SK-N-SH (cell line): Measurements from ENCODE around the gene ZDHHC7. TPM values are rescaled to one million over a fixed set of nuclear protein-coding genes. Genes with fewer than 3 reads are reported as not detected.

Experiments used
- CTCF ChIA-PET: fragments of 300-600, 350-600 bp; formaldehyde crosslinking; extraction: SDS; loops from one replicate; lab custom pipeline; 2021; lab: Yijun Ruan, JAX
- POLR2A ChIA-PET: fragments of 350-600 bp; sonication (Branson Sonifier 250); formaldehyde crosslinking; extraction: SDS; loops from one replicate; lab custom pipeline; 2020; ENCODE audit warnings: antibody characterized with exemption, inconsistent platforms; lab: Yijun Ruan, JAX
- DNase-seq: peaks from one replicate; pipeline ENCODE4 v3.0.0; 2012
- H2AFZ ChIP-seq: fragments of 200-600 bp; sonication (generic); 2 replicates; pipeline ENCODE4 v1.8.1; 2016; ENCODE audit warnings: antibody characterized with exemption, mild to moderate bottlenecking, low read depth
- H3F3A ChIP-seq: fragments of 200-600 bp; sonication (generic); replicated peaks from 2 replicates; pipeline ENCODE3; 2016; ENCODE audit warnings: antibody characterized with exemption, mild to moderate bottlenecking; ENCODE audit not compliant: insufficient read depth
- H3K27ac ChIP-seq, 2 experiments: fragments of 200-500 bp in 1 of 2; fragments of 200-600 bp in 1 of 2; sonication (Bioruptor generic) in 1 of 2; sonication (generic), shearing (Covaris generic) in 1 of 2; 2 replicates each; pipeline versions ENCODE4 v1.5.1 to v1.6.1; 2014 to 2016; ENCODE audit warnings: low read depth in 2 of 2, inconsistent platforms in 1 of 2, low read length in 1 of 2, mild to moderate bottlenecking in 1 of 2, mixed read lengths in 1 of 2
- H3K27me3 ChIP-seq: fragments of 200-600 bp; sonication (generic), shearing (Covaris generic); 2 replicates; pipeline ENCODE4 v1.6.1; 2016; ENCODE audit warnings: mixed run types; ENCODE audit not compliant: insufficient read depth
- H3K36me3 ChIP-seq, 2 experiments: fragments of 200-500 bp in 1 of 2; fragments of 200-600 bp in 1 of 2; sonication (Bioruptor generic) in 1 of 2; sonication (generic) in 1 of 2; replicated peaks in 1 of 2; 2 replicates each; pipeline versions ENCODE3 to v1.5.1; 2014 to 2016; ENCODE audit warnings: low read length in 1 of 2, mild to moderate bottlenecking in 1 of 2; ENCODE audit not compliant: insufficient read depth in 2 of 2, control insufficient read depth in 1 of 2
- H3K4me1 ChIP-seq, 2 experiments: fragments of 200-500 bp in 1 of 2; fragments of 200-600 bp in 1 of 2; sonication (Bioruptor generic) in 1 of 2; sonication (generic), shearing (Covaris generic) in 1 of 2; 2 replicates each; pipeline versions ENCODE4 v1.5.1 to v1.6.1; 2014 to 2016; ENCODE audit warnings: low read depth in 1 of 2, low read length in 1 of 2, mixed run types in 1 of 2; ENCODE audit not compliant: insufficient read depth in 2 of 2, control insufficient read depth in 1 of 2
- H3K4me2 ChIP-seq: fragments of 200-600 bp; sonication (generic), shearing (Covaris generic); 2 replicates; pipeline ENCODE4 v1.6.1; 2017; ENCODE audit warnings: mixed run types
- H3K4me3 ChIP-seq, 2 experiments: fragments of 200-500 bp in 1 of 2; fragments of 200-600 bp in 1 of 2; sonication (Bioruptor generic) in 1 of 2; sonication (generic), shearing (Covaris generic) in 1 of 2; 2 replicates each; pipeline versions ENCODE4 v1.5.1 to v1.8.1; 2014 to 2016; ENCODE audit warnings: low read depth in 2 of 2, inconsistent platforms in 1 of 2, low read length in 1 of 2, mild to moderate bottlenecking in 1 of 2, mixed read lengths in 1 of 2, moderate library complexity in 1 of 2
- H3K79me2 ChIP-seq: fragments of 200-600 bp; sonication (generic); 2 replicates; pipeline ENCODE4 v1.8.1; 2017; ENCODE audit warnings: mild to moderate bottlenecking; ENCODE audit not compliant: insufficient read depth
- H3K9ac ChIP-seq: fragments of 200-600 bp; sonication (generic); 2 replicates; pipeline ENCODE4 v1.6.1; 2017; ENCODE audit warnings: mixed run types
- H3K9me2 ChIP-seq: fragments of 200-600 bp; sonication (generic); 2 replicates; pipeline ENCODE4 v1.6.1; 2017; ENCODE audit warnings: mixed run types
- H3K9me3 ChIP-seq: fragments of 200-600 bp; sonication (generic); 2 replicates; pipeline ENCODE4 v1.6.1; 2017; ENCODE audit warnings: mixed run types, mild to moderate bottlenecking, moderate library complexity
- H4K20me1 ChIP-seq: fragments of 200-600 bp; sonication (generic); 2 replicates; pipeline ENCODE4 v1.6.1; 2017; ENCODE audit warnings: mild to moderate bottlenecking, mixed run types; ENCODE audit not compliant: insufficient read depth
- CTCF ChIP-seq: fragments of 200-600 bp; sonication (generic); IDR thresholded peaks from 2 replicates; pipeline ENCODE4 v1.6.1; 2017; ENCODE audit warnings: antibody characterized with exemption, mild to moderate bottlenecking, moderate library complexity
- ELF1 ChIP-seq: IDR thresholded peaks from 2 replicates; pipeline ENCODE4 v1.4.0; 2012
- EP300 ChIP-seq, 2 experiments: IDR thresholded peaks; 2 replicates each; pipeline versions ENCODE4 v1.4.0 to v1.6.1; 2012; ENCODE audit warnings: borderline replicate concordance in 1 of 2, low read depth in 1 of 2, low read length in 1 of 2
- EZH2phosphoT487 ChIP-seq: fragments of 200-600 bp; sonication (generic); IDR thresholded peaks from 2 replicates; pipeline ENCODE4 v1.6.1; 2017; ENCODE audit warnings: low read depth, mixed run types, mild to moderate bottlenecking, antibody characterized with exemption, moderate library complexity, borderline replicate concordance
- FOSL2 ChIP-seq: IDR thresholded peaks from 2 replicates; pipeline ENCODE4 v1.4.0; 2012; ENCODE audit warnings: low read depth, mild to moderate bottlenecking, moderate library complexity, borderline replicate concordance
- FOXJ3 ChIP-seq: sonication (generic); formaldehyde crosslinking; IDR thresholded peaks from 2 replicates; pipeline ENCODE4 v1.5.1; 2020; ENCODE audit warnings: mild to moderate bottlenecking, missing genetic modification reagents
- FOXM1 ChIP-seq: IDR thresholded peaks from 2 replicates; pipeline ENCODE4 v1.4.0; 2012; ENCODE audit warnings: low read depth, mild to moderate bottlenecking
- GABPA ChIP-seq: IDR thresholded peaks from 2 replicates; pipeline ENCODE4 v1.4.0; 2012; ENCODE audit warnings: low read depth, mild to moderate bottlenecking
- IRF3 ChIP-seq: fragments of 150-350 bp; IDR thresholded peaks from 2 replicates; pipeline ENCODE4 v1.6.1; 2016; ENCODE audit warnings: mild to moderate bottlenecking, low read depth, low read length
- JUND ChIP-seq: IDR thresholded peaks from 2 replicates; pipeline ENCODE4 v1.4.0; 2012
- MAX ChIP-seq: IDR thresholded peaks from 2 replicates; pipeline ENCODE4 v1.4.0; 2012; ENCODE audit warnings: low read depth
- MXI1 ChIP-seq: IDR thresholded peaks from 2 replicates; pipeline ENCODE4 v1.6.1; 2012; ENCODE audit warnings: mild to moderate bottlenecking, low read depth, low read length, improper control_type of control experiment
- NFIC ChIP-seq: IDR thresholded peaks from 2 replicates; pipeline ENCODE4 v1.4.0; 2012; ENCODE audit warnings: borderline replicate concordance
- NRF1 ChIP-seq: IDR thresholded peaks from 2 replicates; pipeline ENCODE4 v1.6.1; 2012; ENCODE audit warnings: low read depth, mild to moderate bottlenecking, low read length
- PBX3 ChIP-seq: IDR thresholded peaks from 2 replicates; pipeline ENCODE4; 2012
- RAD21 ChIP-seq: IDR thresholded peaks from 2 replicates; pipeline ENCODE4 v1.6.1; 2012; ENCODE audit warnings: mild to moderate bottlenecking, low read length
- REST ChIP-seq: IDR thresholded peaks from 2 replicates; pipeline ENCODE4 v1.6.1; 2012; ENCODE audit warnings: mild to moderate bottlenecking, low read depth, low read length, moderate library complexity
- RFX5 ChIP-seq: IDR thresholded peaks from 2 replicates; pipeline ENCODE4 v1.6.1; 2012; ENCODE audit warnings: mild to moderate bottlenecking, improper control_type of control experiment, low read length
- RXRA ChIP-seq: IDR thresholded peaks from 2 replicates; pipeline ENCODE4 v1.4.0; 2012; ENCODE audit warnings: low read depth, mild to moderate bottlenecking, borderline replicate concordance
- SIN3A ChIP-seq: IDR thresholded peaks from 2 replicates; pipeline ENCODE4 v1.6.1; 2012; ENCODE audit warnings: low read depth, mild to moderate bottlenecking, low read length, moderate library complexity, borderline replicate concordance
- SMC3 ChIP-seq: IDR thresholded peaks from 2 replicates; pipeline ENCODE4 v1.6.1; 2012; ENCODE audit warnings: low read depth, low read length, improper control_type of control experiment
- TAF1 ChIP-seq: IDR thresholded peaks from 2 replicates; pipeline ENCODE4 v1.6.1; 2012; ENCODE audit warnings: low read depth, mild to moderate bottlenecking, low read length, moderate library complexity, borderline replicate concordance
- TCF12 ChIP-seq: IDR thresholded peaks from 2 replicates; pipeline ENCODE4 v1.4.0; 2012
- USF1 ChIP-seq: IDR thresholded peaks from 2 replicates; pipeline ENCODE4 v1.4.0; 2012; ENCODE audit warnings: low read depth, borderline replicate concordance
- USF2 ChIP-seq: fragments of 150-350 bp; IDR thresholded peaks from 2 replicates; pipeline ENCODE4 v1.6.1; 2017; ENCODE audit warnings: antibody characterized with exemption, low read length, low read depth, borderline replicate concordance
- YY1 ChIP-seq: IDR thresholded peaks from 2 replicates; pipeline ENCODE4 v1.4.0; 2012; ENCODE audit warnings: low read depth, mild to moderate bottlenecking
- WGBS: methylation state at CpG from one replicate; pipeline ENCODE4 v1.1.6; 2017; ENCODE audit warnings: low lambda C conversion rate; 5-methylcytosine and 5-hydroxymethylcytosine counted together
- polyA plus RNA-seq, 3 experiments: library from polyadenylated mRNA; depleted of rRNA; stranded (reverse); fragments of >200 nt; gene quantifications; 2 replicates each; pipeline ENCODE4 v1.2.3, GENCODE V29; 2012

The ZDHHC7 gene
- polyA plus RNA-seq, 1 of the 3 experiments (the other 2 are of a cell fraction) = 114 TPM

GRCh38 chr16:85037050-85037410, 25.7 kb upstream of the ZDHHC7 start:
- H3K9ac ChIP-seq = no peak overlapping the region
- ChIA-PET POLR2A (no interaction called here), CTCF (no interaction called here)
- H3K4me2 ChIP-seq = no peak overlapping the region
- H3K36me3 ChIP-seq = no peaks in the 10 kb centered on the region
- H4K20me1 ChIP-seq = no peaks in the 10 kb centered on the region
- DNase-seq = no peak
- peak overlapping the region in 1 of 2 experiments; percentile 64; a peak in 2 of 4 replicates for H3K27ac ChIP-seq
- H3K9me2 ChIP-seq = no peaks in the 10 kb centered on the region
- no peak overlapping the region for H3K4me3 ChIP-seq
- no peaks in the 10 kb centered on the region for H3K79me2 ChIP-seq
- H2AFZ ChIP-seq = no peak overlapping the region
- H3K4me1 ChIP-seq = no peaks in the 10 kb centered on the region
- H3K27me3 ChIP-seq = no peaks in the 10 kb centered on the region
- 39% methylated on average over 7 of the region's 7 CpGs for WGBS
- H3K9me3 ChIP-seq = no peaks in the 10 kb centered on the region
- H3F3A ChIP-seq = peaks cover 16% of the 10 kb centered on the region
- TF ChIP-seq RAD21 (no peak), EZH2phosphoT487 (no peak), USF1 (no peak), NFIC (no peak), FOSL2 (peak; percentile 92), SIN3A (no peak), TCF12 (peak; percentile 72), TAF1 (no peak), EP300 (IDR thresholded peaks at IDR 0.05; ENCODE audit: borderline replicate concordance in 1 of 2, low read depth in 1 of 2, low read length in 1 of 2) (peak in 1 of 2 experiments; percentile 44; a peak in 1 of 4 replicates), YY1 (no peak), PBX3 (0 out of 2 replicates have a peak, but pooled peaks have one; percentile 10), GABPA (no peak), MAX (peak; percentile 63; the same call in 1 of the 2 replicates), MXI1 (no peak), NRF1 (no peak), JUND (peak; percentile 92), SMC3 (no peak), RFX5 (no peak), IRF3 (no peak), FOXM1 (no peak), FOXJ3 (no peak), USF2 (no peak), ELF1 (no peak), REST (no peak), CTCF (no peak), RXRA (no peak)
